GM19035 (cell line): ENCODE results near the gene FN1.
"Not testable (repeated sequence)": the region's sequence is repeated elsewhere in the genome, so short reads cannot be mapped to it uniquely, and the experiment has no call there.

Experiments
- ATAC-seq: cut with Tn5 transposase; IDR thresholded peaks from one replicate; pipeline ENCODE4 v1.9.1; 2021; ENCODE audit not compliant: unreplicated experiment

The FN1 gene

GRCh38 chr2:215409331-215410127, 26.3 kb downstream of the FN1 start:
- ATAC-seq = no peak

DNA sequence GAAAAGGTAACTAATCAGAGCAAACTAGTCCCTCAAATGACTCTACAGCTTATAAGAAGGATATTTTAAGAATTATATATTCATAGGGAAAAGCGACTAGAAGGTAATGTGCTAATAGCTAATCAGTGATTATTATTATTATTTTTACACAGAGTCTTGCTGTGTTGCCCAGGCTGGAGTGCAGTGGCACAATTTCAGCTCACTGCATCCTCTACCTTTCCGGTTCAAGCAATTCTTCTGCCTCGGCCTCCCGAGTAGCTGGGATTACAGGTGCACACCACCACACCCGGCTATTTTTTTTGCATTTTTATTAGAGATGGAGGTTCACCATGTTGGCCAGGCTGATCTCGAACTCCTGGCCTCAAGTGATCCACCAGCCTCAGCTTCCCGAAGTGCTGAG, 27.4 kb downstream of the FN1 start:
- not testable (repeated sequence) for ATAC-seq

DNA sequence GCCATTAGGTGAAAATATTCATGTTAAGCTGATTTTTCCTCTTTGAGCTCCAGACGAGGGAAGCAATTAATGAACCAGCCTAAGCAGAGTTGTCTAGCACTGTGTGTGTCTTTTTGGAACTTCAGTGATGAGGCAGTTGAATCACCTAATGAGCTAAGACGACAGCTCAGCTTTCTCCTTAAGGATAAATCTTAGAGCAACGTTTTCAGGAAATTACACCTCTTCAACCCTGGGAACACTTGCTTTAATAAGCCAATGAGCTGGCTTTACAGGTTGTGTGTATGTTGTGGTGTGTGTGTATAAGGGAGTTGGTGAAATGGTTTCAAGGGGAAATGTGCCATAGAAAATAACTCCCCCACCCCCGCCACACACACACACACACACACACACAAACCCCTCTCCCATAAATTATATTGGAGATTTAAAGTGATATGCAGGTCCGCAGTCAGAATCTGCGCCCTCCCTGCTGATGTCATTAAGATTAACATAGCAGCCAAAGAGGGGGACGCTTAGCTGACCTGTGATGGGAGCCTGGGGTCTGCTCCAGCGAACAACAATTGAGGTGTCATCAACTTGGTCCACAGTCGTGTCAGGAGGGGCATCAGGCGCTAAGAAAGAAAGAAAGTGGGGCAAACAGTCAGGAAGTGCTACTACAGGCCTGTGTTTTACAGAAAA, 28.1 kb downstream of the FN1 start:
- ATAC-seq = no peak

DNA sequence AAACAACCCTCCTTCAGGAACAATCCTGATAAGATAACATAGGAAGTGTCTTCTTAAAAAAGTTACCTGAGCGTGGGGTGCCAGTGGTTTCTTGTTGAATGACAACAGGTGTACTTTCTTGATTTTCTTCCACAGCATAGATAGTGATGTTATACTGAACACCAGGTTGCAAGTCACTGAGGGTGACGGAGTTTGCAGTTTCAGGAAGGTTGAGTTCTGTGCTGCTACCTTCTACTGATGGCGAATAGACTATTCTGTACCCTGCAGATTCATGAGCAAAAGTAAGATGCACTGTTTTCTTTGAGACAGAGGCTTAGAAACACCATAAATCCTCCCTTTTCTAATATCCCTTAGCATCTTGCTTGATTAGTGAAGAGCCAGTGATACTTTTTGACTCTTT, 28.8 kb downstream of the FN1 start:
- no peak for ATAC-seq

DNA sequence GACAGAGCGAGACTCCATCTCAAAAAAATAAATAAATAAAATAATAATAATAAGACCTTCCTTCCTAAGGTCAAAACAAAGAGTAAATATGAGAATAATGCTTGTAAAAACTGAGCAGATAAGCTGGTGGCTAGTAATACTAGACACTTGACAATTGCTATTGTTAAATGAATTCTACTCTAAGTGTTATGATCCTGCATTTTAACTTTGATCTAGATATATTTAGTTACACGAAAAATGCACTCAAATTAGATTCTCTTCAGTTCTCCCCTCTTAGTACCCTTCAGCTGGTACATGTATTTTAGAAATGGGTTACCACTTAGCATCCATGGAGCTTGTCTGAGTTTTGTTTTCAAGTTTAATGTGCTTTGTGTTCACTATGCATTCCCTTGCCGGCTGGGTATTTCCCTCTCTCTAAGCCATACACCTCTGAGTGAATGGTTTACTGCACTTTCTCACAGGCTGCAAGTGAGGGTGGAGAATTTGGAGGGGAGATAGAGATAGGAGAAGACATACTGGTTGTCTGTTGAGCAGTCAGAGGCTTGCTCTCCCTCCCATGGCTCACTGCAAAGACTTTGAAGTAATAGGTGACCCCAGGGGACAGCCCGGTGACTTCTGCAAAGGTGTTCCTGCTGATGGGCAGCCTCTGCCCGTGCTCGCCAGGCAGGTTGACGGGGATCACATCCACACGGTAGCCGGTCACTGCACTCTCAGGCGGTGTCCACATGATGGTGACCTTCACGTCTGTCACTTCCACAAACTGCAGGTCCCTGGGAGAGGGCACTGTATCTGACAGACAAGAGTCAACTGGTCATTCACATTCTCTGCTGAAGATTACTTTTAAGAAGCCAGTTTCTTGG, 29.9 kb downstream of the FN1 start:
- ATAC-seq = no peak

DNA sequence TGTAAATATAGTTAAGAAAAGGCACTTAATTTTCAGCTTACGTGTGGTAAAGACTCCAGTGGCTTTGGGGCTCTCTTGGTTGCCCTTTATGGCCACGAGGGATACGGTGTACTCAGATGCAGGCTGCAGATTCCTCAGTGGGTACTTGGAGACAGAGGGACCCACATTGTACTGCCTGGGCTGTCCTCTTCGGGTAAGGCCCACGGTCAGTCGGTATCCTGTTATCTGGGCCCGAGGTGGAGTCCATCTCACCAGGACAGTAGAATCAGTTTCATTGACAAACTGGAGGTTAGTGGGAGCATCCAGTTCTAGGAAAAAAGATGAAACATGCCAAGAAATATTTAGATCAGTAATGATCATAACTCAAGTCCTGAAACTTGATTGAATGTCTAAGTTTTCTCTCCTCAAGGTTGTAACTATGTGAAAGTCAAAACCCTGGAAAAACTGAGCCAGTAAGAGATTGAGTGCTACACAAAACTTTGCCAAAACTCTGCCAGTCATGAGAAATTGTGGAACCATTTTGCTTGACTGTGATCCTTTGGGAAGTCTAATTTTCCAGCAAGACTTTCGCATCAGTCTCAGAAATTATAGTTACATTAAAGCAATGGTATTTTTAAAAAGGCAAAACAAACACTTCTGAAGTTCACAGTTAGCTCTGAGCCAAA, 31.4 kb downstream of the FN1 start:
- no peak for ATAC-seq

GRCh38 chr2:215403441-215404347, 32.2 kb downstream of the FN1 start:
- no peak for ATAC-seq

DNA sequence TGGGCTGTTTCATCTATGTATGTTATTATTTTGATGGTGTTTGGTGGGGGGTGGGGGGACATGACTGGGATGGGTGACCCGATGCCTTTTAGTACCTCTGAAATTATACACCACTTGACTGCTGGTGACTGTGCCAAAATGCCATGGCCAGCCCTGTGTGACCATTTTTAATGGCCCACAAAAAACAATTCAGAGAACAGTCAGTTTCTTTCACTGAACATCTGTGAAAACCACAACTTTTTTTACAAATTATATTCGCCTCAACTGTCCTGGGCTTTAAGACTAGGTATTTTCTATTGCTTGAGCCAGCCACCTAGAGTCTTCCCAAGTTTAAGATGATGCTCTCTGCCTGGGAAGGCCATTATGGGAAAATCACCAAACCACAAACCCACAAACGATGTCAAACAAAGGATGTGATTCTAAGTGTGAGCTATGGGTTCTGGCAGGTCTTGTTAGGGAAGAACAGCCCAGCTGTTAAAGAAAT, 33.9 kb downstream of the FN1 start:
- no peak for ATAC-seq

DNA sequence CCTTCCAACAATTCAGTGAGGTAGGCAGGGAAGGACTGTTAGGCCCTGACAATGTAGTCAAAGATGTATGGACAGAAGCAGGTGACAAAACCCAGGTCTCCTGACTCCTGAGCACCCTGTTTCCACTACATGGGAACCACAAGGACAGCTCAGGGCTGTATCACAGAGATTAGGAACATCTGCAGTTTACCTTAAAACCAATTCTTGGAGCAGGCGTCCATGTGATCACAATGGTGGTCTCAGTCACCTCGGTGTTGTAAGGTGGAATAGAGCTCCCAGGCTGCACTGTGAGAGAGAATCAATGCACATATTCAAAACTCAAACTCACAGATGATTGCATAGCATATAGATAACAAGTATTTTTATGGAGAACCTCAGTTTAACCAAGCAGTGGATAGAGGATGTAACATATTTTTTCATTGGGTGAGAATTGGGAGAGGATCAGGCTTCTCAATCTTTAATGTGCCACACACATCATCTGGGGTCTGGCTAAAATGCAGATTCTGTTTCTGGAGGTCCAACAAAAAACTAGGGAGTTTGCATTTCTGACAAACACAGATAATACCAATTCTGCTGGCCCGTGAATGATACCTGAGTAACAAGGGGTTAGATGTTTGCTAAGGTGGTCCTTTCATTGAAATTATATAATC, 36.7 kb downstream of the FN1 start:
- no peak for ATAC-seq

DNA sequence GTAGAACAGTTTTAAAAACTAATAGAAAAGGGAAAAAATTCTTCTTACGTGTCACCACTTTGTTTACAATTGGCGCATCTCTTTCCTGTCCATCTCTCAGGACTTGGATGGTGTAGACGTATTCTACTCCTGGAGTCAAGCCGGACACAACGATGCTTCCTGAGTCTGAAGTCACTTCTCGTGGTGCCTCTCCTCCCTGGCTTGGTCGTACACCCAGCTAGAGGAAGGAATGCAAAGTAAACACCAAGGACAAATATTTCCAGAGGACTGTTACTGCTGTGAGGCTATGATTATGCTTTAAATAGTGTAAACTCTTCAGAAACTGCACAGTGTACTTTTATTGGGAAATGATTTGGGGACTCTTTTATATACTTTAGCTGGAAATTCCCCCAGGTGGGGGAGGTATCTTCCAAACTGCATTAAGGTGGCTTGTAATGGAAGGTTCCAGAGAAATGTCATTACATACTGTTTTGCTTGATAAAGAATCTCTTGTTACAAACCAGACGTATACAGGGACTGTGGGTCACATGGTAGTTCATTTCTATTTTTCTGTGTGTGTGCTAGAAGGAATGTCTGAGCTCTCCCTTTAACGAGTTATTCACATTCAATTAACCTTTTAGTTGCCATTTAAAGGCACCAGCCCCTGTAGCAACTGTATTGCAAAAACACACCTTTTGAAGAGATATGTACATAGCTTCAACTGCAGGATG, 38.1 kb downstream of the FN1 start:
- no peak for ATAC-seq

DNA sequence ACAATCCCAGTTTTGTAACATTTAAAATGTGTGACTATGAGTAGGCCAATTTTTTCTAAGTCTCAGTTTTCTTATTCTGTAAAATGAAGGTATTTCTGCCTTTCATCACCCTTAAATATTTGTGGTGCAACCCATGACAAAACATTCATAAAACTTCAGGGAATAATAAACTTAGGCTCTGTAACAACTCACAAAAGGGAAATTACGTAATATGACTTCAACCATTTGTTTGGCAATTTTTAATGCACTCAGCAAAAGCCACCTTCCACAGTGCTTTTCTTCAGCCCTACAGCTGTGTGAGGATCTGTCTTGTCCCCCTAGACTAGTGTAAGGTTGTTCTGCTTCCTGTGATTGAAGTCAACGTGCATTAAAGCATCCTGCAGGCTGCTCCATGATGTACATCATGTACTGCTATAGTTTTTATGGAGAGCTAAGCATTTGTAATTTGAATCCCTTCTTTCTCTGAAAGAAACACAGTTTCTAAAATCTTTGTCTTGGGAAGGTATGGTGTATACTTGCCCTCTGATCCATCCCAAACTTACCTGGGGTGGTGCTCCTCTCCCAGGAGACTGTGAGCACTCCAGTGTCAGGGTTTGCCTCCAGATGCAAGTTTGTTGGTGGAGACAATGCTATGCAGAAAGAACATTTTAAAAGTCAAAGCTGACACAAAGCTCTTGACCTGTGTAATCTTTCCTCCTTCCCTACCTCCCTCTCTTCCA, 39.1 kb downstream of the FN1 start:
- ATAC-seq = no peak

- no peak for ATAC-seq
Measured at GRCh38 chr2:215395687-215396460, 40.0 kb downstream of the FN1 start.

DNA sequence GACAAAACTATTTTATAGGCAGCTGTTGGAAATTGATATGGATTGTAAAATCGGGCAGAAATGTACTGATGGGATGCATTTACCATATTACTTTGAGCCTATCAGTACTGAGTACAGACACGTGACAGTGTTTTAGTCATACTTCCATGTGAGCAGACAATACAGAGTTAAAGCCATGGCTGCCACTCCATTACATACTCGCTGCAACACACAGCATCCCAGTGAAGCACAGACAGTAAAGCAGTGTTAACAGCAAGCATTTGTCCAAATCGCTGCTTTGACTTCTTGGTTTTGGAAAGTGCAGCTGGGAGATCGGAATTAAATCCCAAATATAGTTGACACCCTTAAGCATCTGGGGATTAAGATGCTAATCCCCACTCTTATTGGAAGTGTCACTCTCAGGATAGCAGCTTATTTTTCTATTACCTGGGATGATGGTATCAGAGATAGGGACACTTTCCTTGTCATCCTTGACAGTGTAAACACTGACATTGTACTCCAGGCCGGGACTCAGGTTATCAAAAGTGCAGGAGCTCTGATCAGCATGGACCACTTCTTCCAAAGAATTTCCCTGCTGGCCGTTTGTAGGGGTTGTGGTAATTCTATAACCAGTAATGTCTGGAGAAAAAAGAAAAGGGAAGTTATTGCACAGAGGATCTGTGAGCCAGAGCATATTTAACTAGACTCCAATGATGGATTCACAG, 41.6 kb downstream of the FN1 start:
- no peak for ATAC-seq

GRCh38 chr2:215392687-215393270, 43.1 kb downstream of the FN1 start:
- no peak for ATAC-seq

DNA sequence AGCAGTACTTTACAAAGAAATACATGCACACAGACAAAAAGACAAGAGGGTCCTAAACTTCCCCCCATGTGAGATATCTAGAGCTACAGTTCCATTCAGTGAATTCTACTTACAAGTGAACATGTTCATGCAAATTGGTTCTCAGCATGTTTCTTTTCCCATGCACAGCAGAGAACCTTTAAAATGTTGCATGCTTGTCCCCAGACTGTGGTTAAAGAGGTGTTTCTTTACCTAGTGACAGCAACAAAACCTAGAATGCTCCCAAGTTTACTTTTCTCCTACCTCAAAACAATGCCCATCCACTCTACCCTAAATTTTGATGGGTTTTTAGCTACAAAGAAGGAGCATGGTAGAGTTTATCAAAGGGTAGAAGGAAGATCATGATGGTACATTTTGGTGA, 43.7 kb downstream of the FN1 start:
- no peak for ATAC-seq

- no peak for ATAC-seq
Measured at GRCh38 chr2:215391531-215391930, 44.3 kb downstream of the FN1 start.

DNA sequence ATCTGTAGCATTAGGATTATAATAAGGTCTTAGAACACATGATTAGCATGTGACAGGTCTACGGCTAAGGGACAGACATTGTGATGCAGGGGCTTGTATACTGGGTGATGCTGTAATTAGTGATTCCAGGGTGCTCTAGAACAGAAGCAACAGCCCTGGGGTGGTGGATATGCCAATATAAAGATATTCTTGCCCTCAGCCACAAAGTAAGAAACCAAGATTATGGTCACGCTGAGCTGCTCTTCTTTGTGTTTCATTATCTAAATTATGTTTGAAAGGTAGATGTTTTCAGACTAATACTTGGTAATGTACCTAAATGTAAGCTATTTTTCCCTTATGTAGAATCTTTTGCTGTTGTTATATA, 45.3 kb downstream of the FN1 start:
- ATAC-seq = no peak
